Stimulated activated CD8-positive, alpha-beta memory T cell treated with anti-CD3 and anti-CD28 coated beads, Interleukin-4, amount 100 ng/mL, for 4 hours (primary cell): ENCODE measurements around the gene ZNF443.
"Not testable (repeated sequence)": the region's sequence is repeated elsewhere in the genome, so short reads cannot be mapped to it uniquely, and the experiment has no call there.

Experiments
- DNase-seq, 2 donors: peaks; one replicate each; pipeline ENCODE4 v3.0.0-alpha.2; 2020; ENCODE audit warnings: low read depth in 2 of 2, low spot score in 1 of 2

ZNF443 gene

GRCh38 chr19:12440541-12441316 is at the start of gene ZNF443:
TSS of gene ZNF443 (minus strand) at chr19:12441021. CDS start at chr19:12440914, 107 bp downstream.
- DNase-seq: peak; percentile 98

- not testable (repeated sequence) for DNase-seq
These were observed 45.5 kb upstream of the ZNF443 start for GRCh38 chr19:12486265-12486783.

GRCh38 chr19:12485571-12485970 is 44.8 kb upstream of the ZNF443 start:
- DNase-seq: no peak

GRCh38 chr19:12485052-12485416 is 44.2 kb upstream of the ZNF443 start:
- no peak for DNase-seq

- peak; percentile 70 to 77 for DNase-seq
These were observed 43.7 kb upstream of the ZNF443 start, which contains the start of gene ZNF709 for GRCh38 chr19:12484371-12485051. TSS of gene ZNF709 (minus strand) at chr19:12484816. CDS start at chr19:12484657, 159 bp downstream.

- no peak for DNase-seq
These were observed 43.2 kb upstream of the ZNF443 start for GRCh38 chr19:12484011-12484370.

- no peak for DNase-seq
These were observed 41.7 kb upstream of the ZNF443 start for GRCh38 chr19:12482509-12482886.

- DNase-seq: no peak
These were observed 41.1 kb upstream of the ZNF443 start for GRCh38 chr19:12481781-12482508.

GRCh38 chr19:12478234-12478941 is 37.6 kb upstream of the ZNF443 start:
- no peak for DNase-seq

GRCh38 chr19:12467651-12468050 is 26.8 kb upstream of the ZNF443 start:
- not testable (repeated sequence) for DNase-seq

GRCh38 chr19:12465211-12465610 is 24.4 kb upstream of the ZNF443 start:
- no peak for DNase-seq

GRCh38 chr19:12464769-12465168 is 23.9 kb upstream of the ZNF443 start:
- no peak for DNase-seq

GRCh38 chr19:12464139-12464538 is 23.3 kb upstream of the ZNF443 start:
- not testable (repeated sequence) for DNase-seq

- DNase-seq: no peak
These were observed 12.7 kb upstream of the ZNF443 start for GRCh38 chr19:12453495-12453894.

GRCh38 chr19:12450844-12451243 is 10.0 kb upstream of the ZNF443 start:
- no peak for DNase-seq

GRCh38 chr19:12448808-12449207 is 8.0 kb upstream of the ZNF443 start:
- no peak for DNase-seq

GRCh38 chr19:12439686-12440540 is 908 bp downstream of the ZNF443 start:
- peak; percentile 25 to 53 for DNase-seq

- DNase-seq: not testable (repeated sequence)
These were observed 10.0 kb downstream of the ZNF443 start for GRCh38 chr19:12430726-12431299.

- DNase-seq: no peak
These were observed 14.9 kb downstream of the ZNF443 start for GRCh38 chr19:12425888-12426274.
